HCT116 (cell line): Measurements from ENCODE around the gene GNS. TPM values are rescaled to one million over a fixed set of nuclear protein-coding genes. Genes with fewer than 3 reads are reported as not detected.

Source experiments
- ATAC-seq: fragments of 200-7000 bp; cut with Tn5 transposase; 2 replicates; pipeline ENCODE4 v1.9.1; 2020; ENCODE audit warnings: mild to moderate bottlenecking, moderate library complexity
- BruUV-seq: library from RNA; stranded (reverse); fragments of 400-500 nt; replicated peaks from 2 replicates; lab custom pipeline; 2021; lab: Mats Ljungman, UMichigan
- CTCF ChIA-PET: fragments of 300-600 bp; sonication (Branson Sonifier 250); formaldehyde crosslinking; loops from one replicate; lab custom pipeline; 2021; ENCODE audit warnings: antibody characterized with exemption; lab: Charles Lee
- POLR2A ChIA-PET: fragments of 300-600, 350-600 bp; sonication (Branson Sonifier 250); formaldehyde crosslinking; loops from one replicate; lab custom pipeline; 2021; ENCODE audit warnings: antibody characterized with exemption; lab: Charles Lee
- RAD21 ChIA-PET, 2 experiments: fragments of 300-600 bp; sonication (Branson Sonifier 250); formaldehyde crosslinking; loops; one replicate each; lab custom pipeline; 2023; ENCODE audit warnings: low total read pairs in 2 of 2; ENCODE audit not compliant: uncharacterized antibody in 2 of 2, unreplicated experiment in 2 of 2, low non-redundant PET in 1 of 2; lab: Charles Lee
- DNase-seq: peaks from one replicate; pipeline ENCODE4 v3.0.0-alpha.2; 2010; ENCODE audit warnings: low read depth, low spot score
- H2AFZ ChIP-seq: fragments of 200-600 bp; shearing (Covaris generic), sonication (generic); 2 replicates; pipeline ENCODE4 v1.6.1; 2017; ENCODE audit warnings: low read depth, mixed run types, mixed read lengths, antibody characterized with exemption, low read length; ENCODE audit not compliant: poor library complexity, severe bottlenecking
- H3K27ac ChIP-seq: 2 replicates; pipeline ENCODE4 v1.5.1; 2012; ENCODE audit warnings: low read depth, low read length
- H3K27me3 ChIP-seq: fragments of 200-600 bp; sonication (generic); 2 replicates; pipeline ENCODE4 v1.6.1; 2016; ENCODE audit warnings: mixed run types, low read length, mixed read lengths; ENCODE audit not compliant: insufficient read depth
- H3K36me3 ChIP-seq, 2 experiments: fragments of 200-500 bp in 1 of 2; fragments of 200-600 bp in 1 of 2; sonication (Bioruptor generic) in 1 of 2; sonication (generic) in 1 of 2; 2 replicates each; pipeline versions ENCODE4 v1.5.1 to v1.6.1; 2014 to 2016; ENCODE audit warnings: low read length in 2 of 2, inconsistent platforms in 1 of 2, mixed read lengths in 1 of 2, mixed run types in 1 of 2; ENCODE audit not compliant: insufficient read depth in 2 of 2, control insufficient read depth in 1 of 2
- H3K4me1 ChIP-seq, 2 experiments: fragments of 200-600 bp in 1 of 2; sonication (generic) in 1 of 2; 2 replicates each; pipeline versions ENCODE4 v1.5.1 to v1.6.1; 2012 to 2017; ENCODE audit warnings: low read length in 2 of 2, inconsistent platforms in 1 of 2, mild to moderate bottlenecking in 1 of 2, mixed read lengths in 1 of 2, mixed run types in 1 of 2, moderate library complexity in 1 of 2; ENCODE audit not compliant: insufficient read depth in 2 of 2, control insufficient read depth in 1 of 2
- H3K4me2 ChIP-seq: fragments of 200-600 bp; sonication (generic); 2 replicates; pipeline ENCODE4 v1.6.1; 2017; ENCODE audit warnings: mixed run types, low read length, mixed read lengths
- H3K4me3 ChIP-seq, 2 experiments: fragments of 200-600 bp in 1 of 2; sonication (generic) in 1 of 2; replicated peaks in 1 of 2; 2 replicates each; pipeline ENCODE4 v1.5.1; 2011 to 2016; ENCODE audit warnings: low read length in 2 of 2, control low read depth in 1 of 2, low read depth in 1 of 2, mild to moderate bottlenecking in 1 of 2, mixed read lengths in 1 of 2, mixed run types in 1 of 2
- H3K79me2 ChIP-seq: fragments of 200-600 bp; sonication (generic); 2 replicates; pipeline ENCODE4 v1.6.1; 2017; ENCODE audit warnings: mild to moderate bottlenecking, mixed run types, low read length, moderate library complexity, mixed read lengths; ENCODE audit not compliant: insufficient read depth
- H3K9ac ChIP-seq: fragments of 200-600 bp; sonication (generic); 2 replicates; pipeline ENCODE4 v1.6.1; 2016; ENCODE audit warnings: low read length, mixed read lengths
- H3K9me2 ChIP-seq: fragments of 200-600 bp; sonication (generic), shearing (Covaris generic); 2 replicates; pipeline ENCODE4 v1.6.1; 2017; ENCODE audit warnings: mixed run types, mild to moderate bottlenecking, moderate library complexity; ENCODE audit not compliant: insufficient read depth
- H3K9me3 ChIP-seq, 2 experiments: fragments of 200-500 bp in 1 of 2; fragments of 200-600 bp in 1 of 2; sonication (Bioruptor generic) in 1 of 2; sonication (generic) in 1 of 2; 2 replicates each; pipeline ENCODE4 v1.6.1; 2014 to 2017; ENCODE audit warnings: low read length in 2 of 2, mixed read lengths in 2 of 2, inconsistent platforms in 1 of 2, low read depth in 1 of 2, mild to moderate bottlenecking in 1 of 2, mixed run types in 1 of 2, moderate library complexity in 1 of 2; ENCODE audit not compliant: control insufficient read depth in 1 of 2, insufficient read depth in 1 of 2
- H4K20me1 ChIP-seq: fragments of 200-600 bp; sonication (generic), shearing (Covaris generic); 2 replicates; pipeline ENCODE4 v1.6.1; 2017; ENCODE audit warnings: mixed run types, mild to moderate bottlenecking, moderate library complexity; ENCODE audit not compliant: insufficient read depth
- EGR1 ChIP-seq: IDR thresholded peaks from 2 replicates; pipeline ENCODE4 v1.6.1; 2012; ENCODE audit warnings: low read depth
- EZH2 ChIP-seq: fragments of 200-600 bp; sonication (generic); IDR thresholded peaks from 2 replicates; pipeline ENCODE4 v1.6.1; 2017; ENCODE audit warnings: antibody characterized with exemption, mixed run types
- RAD21 ChIP-seq: IDR thresholded peaks from 2 replicates; pipeline ENCODE4 v1.6.1; 2012; ENCODE audit warnings: low read depth, mild to moderate bottlenecking
- REST ChIP-seq: IDR thresholded peaks from 2 replicates; pipeline ENCODE4 v1.6.1; 2012; ENCODE audit warnings: low read depth
- SIN3A ChIP-seq: IDR thresholded peaks from 2 replicates; pipeline ENCODE4 v1.6.1; 2012; ENCODE audit warnings: low read depth
- ZNF274 ChIP-seq: fragments of 200-500 bp; sonication (Bioruptor generic); IDR thresholded peaks from 2 replicates; pipeline ENCODE4 v1.6.1; 2014; ENCODE audit warnings: mild to moderate bottlenecking, low read depth, low read length, inconsistent platforms
- intact Hi-C: fragments of 100-400 bp; cut with micrococcal nuclease; formaldehyde crosslinking; loops from 2 replicates; pipeline ENCODE4 v1.10.0; 2022
- total RNA-seq: library from RNA; stranded (reverse); gene quantifications from one replicate; pipeline ENCODE4 v1.2.1, GENCODE V29; 2021; ENCODE audit not compliant: unreplicated experiment
- TF ChIP-seq, protein P1 (sequence below), 3 experiments: fragments of 200-600 bp in 1 of 3; sonication (generic) in 1 of 3; IDR thresholded peaks in 2 of 3; conservative IDR thresholded peaks in 1 of 3; 2 replicates each; pipeline ENCODE4 v1.5.1; 2012 to 2017; ENCODE audit warnings: low read depth in 2 of 3, low read length in 2 of 3, antibody characterized with exemption in 1 of 3, borderline replicate concordance in 1 of 3, control low read depth in 1 of 3, mild to moderate bottlenecking in 1 of 3, mixed read lengths in 1 of 3, mixed run types in 1 of 3, moderate library complexity in 1 of 3; ENCODE audit not compliant: insufficient read depth in 1 of 3
- TF ChIP-seq, protein P2 (sequence below): IDR thresholded peaks from 2 replicates; pipeline ENCODE4 v1.6.1; 2012
- TF ChIP-seq, protein P3 (sequence below): IDR thresholded peaks from 2 replicates; pipeline ENCODE4 v1.6.1; 2011; ENCODE audit warnings: mild to moderate bottlenecking, low read length, moderate library complexity; ENCODE audit not compliant: insufficient replicate concordance; ENCODE audit errors: extremely low read depth

GNS gene
- total RNA-seq, 1 experiment from 2014 or later: 45.7 TPM

DNA sequence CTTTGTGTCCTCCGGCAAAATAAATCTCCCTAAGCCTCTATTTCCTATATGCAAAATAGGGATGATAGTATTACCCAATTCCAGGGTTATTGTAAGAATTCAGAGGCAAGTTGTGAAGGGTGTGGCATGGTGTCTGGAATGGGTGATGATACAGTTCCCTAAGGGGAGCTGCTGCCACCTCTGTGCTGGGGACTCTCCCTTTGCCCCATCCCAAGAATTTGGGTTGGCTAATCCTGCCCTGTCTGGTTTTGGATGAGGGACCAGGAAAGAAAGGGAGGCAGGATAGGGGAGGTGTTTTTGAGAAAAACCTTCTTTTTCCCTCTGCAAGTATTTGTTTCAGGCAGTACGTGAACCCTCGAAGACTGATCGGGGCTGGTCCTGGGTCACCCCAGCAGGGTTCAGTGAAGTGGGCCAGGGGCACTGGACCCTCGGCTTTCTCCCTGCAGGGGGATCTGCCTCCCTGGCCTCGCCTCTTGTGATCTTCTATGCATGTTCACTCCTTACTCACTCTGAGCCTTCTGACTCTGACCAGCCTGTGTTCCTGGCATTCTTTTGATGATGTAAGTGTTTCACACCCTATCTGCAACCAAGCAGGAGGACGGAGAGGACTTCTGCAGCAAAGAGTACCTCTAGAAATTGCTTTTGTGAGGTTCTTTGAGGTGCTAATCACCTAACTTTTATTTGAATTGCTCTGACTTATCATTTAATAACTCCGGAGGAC is 88.1 kb downstream of the GNS start (continued):
- TF ChIP-seq, protein P1, sequence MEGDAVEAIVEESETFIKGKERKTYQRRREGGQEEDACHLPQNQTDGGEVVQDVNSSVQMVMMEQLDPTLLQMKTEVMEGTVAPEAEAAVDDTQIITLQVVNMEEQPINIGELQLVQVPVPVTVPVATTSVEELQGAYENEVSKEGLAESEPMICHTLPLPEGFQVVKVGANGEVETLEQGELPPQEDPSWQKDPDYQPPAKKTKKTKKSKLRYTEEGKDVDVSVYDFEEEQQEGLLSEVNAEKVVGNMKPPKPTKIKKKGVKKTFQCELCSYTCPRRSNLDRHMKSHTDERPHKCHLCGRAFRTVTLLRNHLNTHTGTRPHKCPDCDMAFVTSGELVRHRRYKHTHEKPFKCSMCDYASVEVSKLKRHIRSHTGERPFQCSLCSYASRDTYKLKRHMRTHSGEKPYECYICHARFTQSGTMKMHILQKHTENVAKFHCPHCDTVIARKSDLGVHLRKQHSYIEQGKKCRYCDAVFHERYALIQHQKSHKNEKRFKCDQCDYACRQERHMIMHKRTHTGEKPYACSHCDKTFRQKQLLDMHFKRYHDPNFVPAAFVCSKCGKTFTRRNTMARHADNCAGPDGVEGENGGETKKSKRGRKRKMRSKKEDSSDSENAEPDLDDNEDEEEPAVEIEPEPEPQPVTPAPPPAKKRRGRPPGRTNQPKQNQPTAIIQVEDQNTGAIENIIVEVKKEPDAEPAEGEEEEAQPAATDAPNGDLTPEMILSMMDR (IDR thresholded peaks at IDR 0.05 in 2 of 3, conservative IDR thresholded peaks at IDR 0.05 in 1 of 3; ENCODE audit: borderline replicate concordance in 1 of 3, insufficient read depth in 1 of 3, low read depth in 2 of 3, low read length in 2 of 3): no peak
- TF ChIP-seq EZH2 (no peak), ZNF274 (no peak)

- Histone ChIP-seq H2AFZ (no peak overlapping the region), H3K9ac (no peak overlapping the region), H3K4me1 (peaks cover 74 to 89% of the 10 kb centered on the region in 2 experiments), H3K9me3 (no peaks in the 10 kb centered on the region), H3K9me2 (no peaks in the 10 kb centered on the region), H3K79me2 (peaks cover 93% of the 10 kb centered on the region), H4K20me1 (no peaks in the 10 kb centered on the region; the same call in 1 of the 2 replicates), H3K4me3 (no peak overlapping the region), H3K4me2 (peak overlapping the region; percentile 76; the same call in 1 of the 2 replicates), H3K36me3 (no peaks in the 10 kb centered on the region), H3K27ac (peak overlapping the region; percentile 80; the same call in 1 of the 2 replicates), H3K27me3 (no peaks in the 10 kb centered on the region)
- intact Hi-C loops: loop anchor here (5.0 kb wide), 1 partner anchor 43 kb away; no protein-coding TSS in a partner anchor
- no peak for DNase-seq
- RAD21 ChIA-PET: no interaction called here
- no peak for ATAC-seq
- POLR2A ChIA-PET: interaction anchor here (0.9 to 1.1 kb wide), 3 partner anchors 9 to 121 kb away, joined by 4 to 5 read pairs (median 4); no protein-coding TSS in a partner anchor
- BruUV-seq: no TSS peak
- TF ChIP-seq, protein P2, sequence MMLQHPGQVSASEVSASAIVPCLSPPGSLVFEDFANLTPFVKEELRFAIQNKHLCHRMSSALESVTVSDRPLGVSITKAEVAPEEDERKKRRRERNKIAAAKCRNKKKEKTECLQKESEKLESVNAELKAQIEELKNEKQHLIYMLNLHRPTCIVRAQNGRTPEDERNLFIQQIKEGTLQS: no peak
- TF ChIP-seq, protein P3, sequence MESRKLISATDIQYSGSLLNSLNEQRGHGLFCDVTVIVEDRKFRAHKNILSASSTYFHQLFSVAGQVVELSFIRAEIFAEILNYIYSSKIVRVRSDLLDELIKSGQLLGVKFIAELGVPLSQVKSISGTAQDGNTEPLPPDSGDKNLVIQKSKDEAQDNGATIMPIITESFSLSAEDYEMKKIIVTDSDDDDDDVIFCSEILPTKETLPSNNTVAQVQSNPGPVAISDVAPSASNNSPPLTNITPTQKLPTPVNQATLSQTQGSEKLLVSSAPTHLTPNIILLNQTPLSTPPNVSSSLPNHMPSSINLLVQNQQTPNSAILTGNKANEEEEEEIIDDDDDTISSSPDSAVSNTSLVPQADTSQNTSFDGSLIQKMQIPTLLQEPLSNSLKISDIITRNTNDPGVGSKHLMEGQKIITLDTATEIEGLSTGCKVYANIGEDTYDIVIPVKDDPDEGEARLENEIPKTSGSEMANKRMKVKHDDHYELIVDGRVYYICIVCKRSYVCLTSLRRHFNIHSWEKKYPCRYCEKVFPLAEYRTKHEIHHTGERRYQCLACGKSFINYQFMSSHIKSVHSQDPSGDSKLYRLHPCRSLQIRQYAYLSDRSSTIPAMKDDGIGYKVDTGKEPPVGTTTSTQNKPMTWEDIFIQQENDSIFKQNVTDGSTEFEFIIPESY: no peak
- TF ChIP-seq ZNF274 (no peak), REST (no peak), EZH2 (no peak), RAD21 (no peak), SIN3A (no peak), EGR1 (no peak)
- CTCF ChIA-PET: interaction anchor here (0.7 kb wide), 1 partner anchor 61 kb away, joined by 3 read pairs; no protein-coding TSS in a partner anchor
These were observed 89.2 kb downstream of the GNS start for GRCh38 chr12:64670019-64670418.
